ENCODE data around the gene SUMO4. TPM values are rescaled to one million over a fixed set of nuclear protein-coding genes. Genes with fewer than 3 reads are reported as not detected.
"Not testable (repeated sequence)": the region's sequence is repeated elsewhere in the genome, so short reads cannot be mapped to it uniquely, and the experiment has no call there.

SUMO4 gene
- total RNA-seq, 2 donors from 2014 or later: 0.88 to 1.8 TPM

DNA sequence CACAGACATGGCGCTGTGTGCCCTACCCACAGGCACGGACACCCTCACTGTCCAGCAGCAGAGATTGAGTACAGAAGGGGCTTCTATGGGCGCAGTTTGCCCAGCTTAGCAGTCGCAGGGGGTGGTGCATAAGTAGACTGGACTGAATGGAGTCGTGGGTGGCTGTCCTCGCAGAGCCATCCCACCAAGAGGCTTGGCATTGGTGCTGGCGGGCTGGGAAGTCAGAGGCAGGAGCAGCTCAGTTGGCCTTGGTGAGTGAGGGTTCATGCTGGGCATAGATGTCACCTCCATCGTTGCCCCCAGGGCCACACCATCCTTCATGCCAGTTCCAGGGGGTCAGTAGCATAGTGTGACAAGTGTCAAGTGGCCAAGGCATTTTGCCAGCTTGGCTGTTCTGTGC lies 25.2 kb downstream of the SUMO4 start:
- intact Hi-C loops (cut with DNase I): loop anchor here in 1 of 2 donors (5.0 kb wide), 1 partner anchor 343 kb away; no protein-coding TSS in a partner anchor
- DNase-seq (ENCODE audit: low spot score): no peak

DNA sequence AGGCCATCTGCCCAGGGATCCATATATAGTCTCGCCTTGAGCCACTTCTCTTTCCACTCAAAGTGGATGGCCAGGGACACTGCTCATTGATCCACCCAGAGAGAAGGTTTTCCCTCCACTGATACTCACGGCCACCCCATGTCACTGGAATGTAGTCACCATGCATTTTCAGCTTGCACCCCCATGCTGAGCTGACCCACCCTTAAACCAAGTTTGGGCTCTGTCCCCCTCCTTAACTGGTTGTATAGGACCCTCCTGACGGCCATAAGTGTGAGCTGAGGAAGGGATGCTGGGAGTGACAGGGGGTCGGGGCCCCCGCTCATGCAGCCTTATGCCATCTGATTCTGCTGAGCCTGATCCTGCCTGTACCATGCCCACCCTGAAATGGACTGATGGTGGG lies 25.7 kb downstream of the SUMO4 start:
- intact Hi-C loops (cut with DNase I): loop anchor here in 1 of 2 donors (5.0 kb wide), 1 partner anchor 343 kb away; no protein-coding TSS in a partner anchor
- no peak for DNase-seq (ENCODE audit: low spot score)

DNA sequence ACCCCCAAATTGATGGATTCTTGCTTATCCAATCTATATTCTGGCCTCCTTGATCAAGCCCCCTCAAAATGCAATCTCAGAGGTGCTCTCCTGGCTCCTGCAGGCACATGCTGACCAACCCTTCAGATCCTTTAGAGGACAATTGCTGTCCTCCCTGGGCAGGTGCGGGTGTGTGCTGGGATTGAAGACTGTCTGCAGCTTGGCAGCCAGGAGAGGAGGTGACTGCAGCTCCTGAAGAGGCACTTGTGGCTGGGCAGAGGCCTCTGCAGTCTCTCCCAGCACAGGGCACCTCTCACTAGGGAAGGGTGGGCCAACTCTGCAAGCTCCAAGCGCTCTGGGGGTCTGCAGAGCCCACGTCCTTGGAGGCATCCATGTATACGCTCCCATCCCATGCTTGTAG lies 28.5 kb downstream of the SUMO4 start:
- DNase-seq (ENCODE audit: low spot score): peak; percentile 15
- intact Hi-C loops (cut with DNase I): loop anchor here in 1 of 2 donors (5.0 kb wide), 1 partner anchor 346 kb away; no protein-coding TSS in a partner anchor

DNA sequence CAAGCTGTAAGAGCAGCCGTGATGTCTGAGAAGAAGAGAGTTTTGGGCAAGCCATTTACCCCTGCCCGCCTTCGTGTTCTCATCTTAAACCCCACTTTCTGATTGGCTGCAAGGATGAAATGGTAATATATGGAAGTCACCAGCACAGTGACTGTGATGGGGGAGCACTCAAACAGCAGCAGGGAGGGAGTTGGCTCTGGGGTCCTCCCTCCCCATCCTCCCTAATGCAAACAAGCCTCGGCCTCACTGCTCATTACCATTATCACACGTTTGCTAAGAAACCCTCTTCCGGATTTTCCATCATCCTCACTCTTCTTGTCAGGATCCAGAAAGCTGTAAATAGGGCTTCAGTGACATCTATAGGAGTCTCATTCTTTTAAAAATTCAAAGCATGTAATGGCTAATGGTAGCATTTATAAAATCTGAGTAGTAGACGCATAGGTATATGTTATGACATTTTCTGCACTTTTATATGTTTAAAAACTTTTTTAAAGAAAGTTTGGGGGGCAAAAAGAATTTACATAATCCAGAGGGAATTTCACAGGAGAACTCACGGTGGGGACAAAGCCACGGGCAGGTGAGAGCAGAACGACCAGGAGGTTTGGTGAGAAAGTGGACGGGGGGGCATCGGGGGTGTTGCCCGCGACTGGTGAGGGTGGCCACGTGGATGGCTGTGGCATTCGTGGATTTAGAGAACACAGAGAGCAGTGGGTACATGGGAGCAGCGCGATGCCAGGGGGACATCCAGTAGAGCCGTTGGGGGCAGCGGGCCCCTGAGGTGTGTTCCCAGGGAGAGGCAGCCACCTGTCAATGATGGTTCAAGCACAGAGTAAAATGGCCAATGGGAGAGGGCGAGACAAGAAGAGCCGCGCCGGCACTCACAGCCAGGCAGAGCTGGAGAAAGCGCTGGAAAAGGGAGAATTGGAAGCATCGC lies 29.6 kb downstream of the SUMO4 start:
- intact Hi-C loops (cut with DNase I): loop anchor here (2.0 to 10.0 kb wide), 4 partner anchors 347 to 855 kb away; no protein-coding TSS in a partner anchor
- peak; percentile 75 for DNase-seq (ENCODE audit: low spot score)

DNA sequence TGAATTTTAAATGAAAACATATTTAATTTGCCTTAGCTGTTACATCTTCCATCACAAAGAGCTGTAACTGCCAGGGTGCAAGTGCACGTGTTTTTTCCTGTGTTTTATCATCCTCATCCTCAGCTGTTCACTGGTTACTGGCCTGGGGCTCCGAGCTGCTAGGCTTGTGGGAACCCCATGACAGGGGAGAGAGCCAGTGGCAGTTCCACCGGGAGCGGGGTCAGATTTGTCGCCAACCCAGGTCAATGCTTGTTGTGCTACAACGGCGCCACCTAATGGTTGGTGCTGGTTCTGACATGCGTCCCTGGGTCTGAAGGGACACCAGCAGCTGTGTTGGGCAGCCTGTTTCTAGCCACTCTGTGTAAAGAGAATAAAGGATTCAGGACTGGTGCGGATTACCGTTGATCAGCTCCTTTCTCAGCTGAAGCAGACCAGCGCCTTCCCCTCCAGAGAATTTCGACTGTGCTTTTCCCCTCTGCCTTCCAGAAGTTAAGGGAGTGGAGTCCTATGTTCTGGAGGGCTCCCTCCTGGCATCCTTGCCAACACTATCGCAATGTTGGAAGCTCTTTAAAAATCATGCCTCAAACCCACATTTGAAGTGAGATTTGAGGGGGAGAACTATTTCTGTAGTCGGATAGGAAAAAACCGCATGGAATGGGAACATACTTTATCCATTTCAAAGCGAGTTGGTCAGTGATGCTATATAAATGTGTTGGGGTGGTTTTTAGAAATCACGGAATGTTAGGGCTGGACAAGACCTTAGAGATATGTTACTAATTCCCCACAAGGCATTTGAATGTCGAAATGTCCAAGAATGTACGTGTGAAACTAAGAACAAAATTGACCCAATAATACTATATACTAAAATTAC lies 32.1 kb downstream of the SUMO4 start:
- peak; percentile 96 for DNase-seq (ENCODE audit: low spot score)
- intact Hi-C loops (cut with DNase I): loop anchor here (2.0 to 10.0 kb wide), 3 partner anchors 351 to 857 kb away; no protein-coding TSS in a partner anchor

DNA sequence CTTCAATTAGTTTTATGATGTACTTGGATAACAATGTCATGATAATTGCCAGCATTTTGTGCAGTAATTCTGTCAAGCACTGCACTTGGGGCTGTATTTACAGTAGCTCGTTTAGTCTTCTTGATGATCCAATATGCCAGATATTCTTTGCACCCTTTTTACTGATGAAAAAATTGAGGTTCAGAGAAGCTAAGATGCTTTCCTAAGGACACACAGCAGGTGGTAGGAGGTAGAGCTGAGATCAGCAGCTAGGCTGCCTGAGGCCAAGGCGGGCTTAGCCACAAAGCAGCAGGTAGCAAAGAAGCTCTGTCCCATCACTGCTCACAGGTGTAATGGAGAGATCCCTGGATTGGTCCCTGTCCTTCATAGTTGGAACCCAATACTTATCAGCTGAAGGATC lies 33.3 kb downstream of the SUMO4 start:
- peak; percentile 13 for DNase-seq (ENCODE audit: low spot score)
- intact Hi-C loops (cut with DNase I): loop anchor here in 1 of 2 donors (5.0 to 10.0 kb wide), 2 partner anchors 401 to 859 kb away; no protein-coding TSS in a partner anchor

DNA sequence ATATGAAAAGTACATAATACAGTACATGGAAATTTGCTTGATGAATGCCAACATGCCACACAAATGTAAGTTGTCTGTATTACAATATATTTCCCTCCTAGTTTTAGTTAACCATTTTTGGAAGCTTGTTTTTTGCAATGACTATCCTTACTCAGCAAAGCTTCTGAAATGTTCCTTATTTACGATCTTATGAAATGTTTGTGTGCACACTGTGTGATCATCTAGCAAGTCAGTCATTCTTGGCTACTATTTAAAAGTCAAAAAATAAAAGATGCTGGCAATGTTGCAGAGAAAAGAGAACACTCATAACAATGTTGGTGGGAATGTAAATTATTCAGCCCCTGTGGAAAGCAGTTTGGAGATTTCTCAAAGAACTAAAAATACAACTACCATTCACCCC lies 33.8 kb downstream of the SUMO4 start:
- intact Hi-C loops (cut with DNase I): loop anchor here in 1 of 2 donors (5.0 to 10.0 kb wide), 2 partner anchors 402 to 859 kb away; no protein-coding TSS in a partner anchor
- DNase-seq (ENCODE audit: low spot score): no peak

DNA sequence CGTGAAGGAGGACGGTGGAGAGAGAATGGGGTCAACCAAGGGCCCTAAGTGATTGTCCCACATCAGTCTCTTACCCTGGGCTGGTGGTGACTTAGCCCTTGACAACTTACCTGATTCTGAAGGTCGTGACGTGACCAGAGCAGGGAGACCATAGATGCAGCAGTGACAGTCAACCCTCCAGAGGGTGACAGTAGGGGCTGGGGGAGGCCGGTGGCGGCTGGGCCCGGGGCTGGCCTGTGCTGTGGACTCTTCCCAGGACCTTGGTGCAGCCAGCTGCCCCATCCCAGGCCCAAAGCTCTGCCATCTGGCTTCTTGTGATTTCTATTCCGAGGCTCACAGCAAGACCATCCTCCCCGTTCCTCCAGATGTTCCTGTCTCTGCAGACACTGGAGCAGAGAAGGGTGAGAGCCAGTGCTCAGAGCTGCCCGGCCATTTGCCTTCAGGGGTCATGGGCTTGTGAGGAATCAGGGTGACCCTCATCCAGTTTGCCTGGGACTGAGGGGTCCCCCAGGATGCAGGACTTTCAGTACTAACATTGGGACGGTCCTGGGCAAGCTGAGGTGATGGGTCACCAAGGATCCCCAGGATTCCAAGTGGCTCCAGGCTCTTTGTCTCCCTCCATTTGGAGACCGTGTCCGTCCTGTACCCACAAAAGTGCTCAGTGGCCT lies 36.0 kb downstream of the SUMO4 start:
- no peak for DNase-seq (ENCODE audit: low spot score)
- intact Hi-C loops (cut with DNase I): loop anchor here (1.0 to 10.0 kb wide), 2 partner anchors 27 to 861 kb away; no protein-coding TSS in a partner anchor

DNA sequence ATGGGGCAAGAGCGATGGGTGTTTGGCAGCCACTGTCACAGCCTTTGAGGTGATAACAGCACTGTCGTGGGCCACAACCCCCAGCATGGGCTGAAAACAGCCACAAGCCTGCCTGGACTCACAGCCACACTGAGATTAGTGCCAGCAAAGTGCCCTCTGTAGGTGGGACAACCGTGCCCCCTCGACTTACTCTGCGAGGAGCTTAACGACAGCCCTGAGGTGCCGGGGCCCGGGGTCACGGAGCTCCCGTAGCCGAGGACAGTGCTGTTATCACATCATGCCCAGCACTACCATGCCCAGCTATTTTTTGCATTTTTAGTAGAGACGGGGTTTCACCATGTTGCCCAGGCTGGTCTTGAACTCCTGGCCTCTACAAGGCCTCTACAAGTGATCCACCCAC lies 36.6 kb downstream of the SUMO4 start:
- intact Hi-C loops (cut with DNase I): loop anchor here (1.0 to 10.0 kb wide), 2 partner anchors 27 to 862 kb away; no protein-coding TSS in a partner anchor
- DNase-seq (ENCODE audit: low spot score): peak; percentile 80

DNA sequence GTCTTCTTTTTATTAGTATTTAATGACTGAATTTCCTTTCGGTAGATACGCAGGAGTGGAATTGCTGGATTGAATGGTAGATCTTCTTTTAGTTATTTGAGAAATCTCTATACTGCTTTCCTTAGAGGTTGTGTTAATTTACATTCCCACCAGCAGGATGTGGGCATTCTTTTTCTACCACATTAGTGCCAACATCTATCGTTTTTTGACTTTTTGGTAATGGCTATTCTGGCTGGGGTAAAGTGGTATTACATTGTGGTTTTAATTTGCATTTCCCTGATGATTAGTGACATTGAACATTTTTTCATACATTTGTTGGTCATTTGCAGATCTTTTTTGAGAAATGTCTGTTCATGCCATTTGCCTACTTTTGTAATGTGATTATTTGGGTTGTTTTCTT lies 37.1 kb downstream of the SUMO4 start:
- no peak for DNase-seq (ENCODE audit: low spot score)
- intact Hi-C loops (cut with DNase I): loop anchor here in 1 of 2 donors (10.0 kb wide), 1 partner anchor 862 kb away; no protein-coding TSS in a partner anchor

DNA sequence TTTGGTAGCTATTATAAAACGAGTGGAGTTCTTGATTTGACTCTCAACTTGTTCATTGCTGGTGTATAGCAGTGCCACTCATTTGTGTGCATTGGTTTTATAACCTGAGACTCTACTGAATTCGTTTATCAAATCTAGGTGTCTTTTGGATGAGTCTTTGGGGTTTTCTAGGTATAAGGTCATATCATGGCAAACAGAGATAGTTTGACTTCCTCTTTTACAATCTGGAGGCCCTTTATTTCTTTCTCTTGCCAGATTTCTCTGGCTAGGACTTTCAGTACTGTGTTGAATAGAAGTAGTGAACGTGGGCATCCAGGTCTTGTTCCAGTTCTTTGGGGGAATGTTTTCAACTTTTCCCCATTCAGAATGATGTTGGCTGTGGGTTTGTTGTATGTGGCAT lies 38.8 kb downstream of the SUMO4 start:
- intact Hi-C loops (cut with DNase I): loop anchor here (2.0 to 10.0 kb wide), 2 partner anchors 20 to 864 kb away; no protein-coding TSS in a partner anchor

DNA sequence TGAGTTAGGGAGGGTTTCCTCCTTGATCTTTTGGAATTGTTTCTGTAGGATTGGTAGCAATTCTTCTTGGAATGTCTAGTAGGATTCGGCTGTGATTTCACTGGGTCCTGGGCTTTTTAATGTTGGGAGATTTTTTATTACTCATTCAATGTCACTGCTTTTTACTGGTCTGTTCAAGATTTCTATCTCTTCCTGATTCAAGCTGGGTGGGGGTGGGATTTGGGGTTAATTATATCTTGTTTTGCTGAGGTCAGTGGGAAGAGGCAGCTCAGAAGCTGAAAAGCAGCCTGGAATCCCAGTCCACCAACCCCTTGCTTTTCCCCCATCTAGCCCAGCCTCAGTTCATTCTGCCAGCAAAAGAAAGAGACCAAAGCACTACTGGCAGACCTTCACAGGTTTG lies 39.6 kb downstream of the SUMO4 start:
- DNase-seq (ENCODE audit: low spot score): no peak
- intact Hi-C loops (cut with DNase I): loop anchor here (2.0 to 10.0 kb wide), 2 partner anchors 19 to 865 kb away; no protein-coding TSS in a partner anchor

More for the DNA sequence above, 38.8 kb downstream of the SUMO4 start:
- no peak for DNase-seq (ENCODE audit: low spot score)

DNA sequence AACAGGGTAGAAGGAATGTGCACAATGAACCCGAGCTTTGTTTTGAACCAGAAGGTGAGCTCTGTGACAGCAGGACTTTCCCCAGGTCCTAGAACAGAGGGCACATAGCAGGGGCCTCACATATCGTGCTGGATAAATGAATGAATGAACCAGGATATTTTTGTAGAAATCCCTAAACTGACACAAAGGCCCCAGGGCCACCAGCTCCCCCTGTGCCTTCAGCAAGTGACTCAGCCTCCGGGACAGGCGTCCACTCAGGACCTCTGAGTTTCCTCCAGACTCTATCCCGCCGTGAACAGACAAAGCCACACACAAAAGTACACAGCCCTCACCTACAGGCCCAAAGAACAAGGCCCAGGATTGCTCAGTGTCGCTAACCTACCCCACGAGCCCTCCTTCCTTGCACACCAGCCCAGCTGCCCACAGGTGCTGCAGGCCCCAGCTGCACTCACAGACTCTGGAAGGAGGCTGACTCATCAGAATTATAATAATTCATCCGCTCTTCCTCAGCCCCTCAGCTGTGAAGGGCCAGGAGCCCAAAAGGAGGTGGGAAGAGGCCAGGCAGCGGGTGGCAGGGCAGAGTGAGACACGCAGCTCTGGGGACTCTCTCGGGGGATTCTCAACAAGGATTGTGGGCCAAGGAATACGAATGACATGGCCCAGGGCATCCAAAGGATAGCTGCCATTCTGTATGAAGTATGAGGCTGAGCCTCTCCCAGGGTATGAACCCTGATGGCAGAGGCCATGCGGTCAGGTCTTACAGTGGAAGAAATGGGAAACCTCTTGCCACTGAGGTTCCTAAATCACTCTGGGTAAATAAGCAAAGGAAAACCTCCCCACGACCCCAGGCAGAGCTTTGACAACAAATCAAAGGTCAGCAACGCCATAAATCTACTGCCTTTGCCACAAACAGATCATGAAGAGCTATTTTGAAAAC lies 40.9 kb downstream of the SUMO4 start:
- intact Hi-C loops (cut with DNase I): no loop called here
- DNase-seq (ENCODE audit: low spot score): peak; percentile 57

DNA sequence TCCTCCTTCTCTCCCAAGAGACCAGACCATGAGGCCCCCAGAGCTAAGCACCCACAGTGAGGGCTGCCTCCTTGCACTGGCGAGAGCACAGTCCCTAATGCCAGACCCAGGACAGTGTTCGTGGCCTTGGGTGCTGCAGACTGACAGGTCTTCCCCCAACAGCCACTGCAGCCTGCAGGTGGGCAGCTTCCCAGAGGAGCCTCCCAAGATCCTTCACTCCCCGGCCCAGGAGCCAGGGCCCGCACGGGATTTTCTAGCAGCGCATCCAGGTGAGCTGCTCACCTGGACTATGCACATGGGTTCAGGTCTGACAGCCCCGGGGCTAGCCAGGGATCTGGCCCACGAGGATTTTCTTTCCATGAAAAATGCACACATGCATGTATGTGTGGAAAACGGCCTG lies 41.7 kb downstream of the SUMO4 start:
- intact Hi-C loops (cut with DNase I): no loop called here
- DNase-seq (ENCODE audit: low spot score): peak; percentile 70

DNA sequence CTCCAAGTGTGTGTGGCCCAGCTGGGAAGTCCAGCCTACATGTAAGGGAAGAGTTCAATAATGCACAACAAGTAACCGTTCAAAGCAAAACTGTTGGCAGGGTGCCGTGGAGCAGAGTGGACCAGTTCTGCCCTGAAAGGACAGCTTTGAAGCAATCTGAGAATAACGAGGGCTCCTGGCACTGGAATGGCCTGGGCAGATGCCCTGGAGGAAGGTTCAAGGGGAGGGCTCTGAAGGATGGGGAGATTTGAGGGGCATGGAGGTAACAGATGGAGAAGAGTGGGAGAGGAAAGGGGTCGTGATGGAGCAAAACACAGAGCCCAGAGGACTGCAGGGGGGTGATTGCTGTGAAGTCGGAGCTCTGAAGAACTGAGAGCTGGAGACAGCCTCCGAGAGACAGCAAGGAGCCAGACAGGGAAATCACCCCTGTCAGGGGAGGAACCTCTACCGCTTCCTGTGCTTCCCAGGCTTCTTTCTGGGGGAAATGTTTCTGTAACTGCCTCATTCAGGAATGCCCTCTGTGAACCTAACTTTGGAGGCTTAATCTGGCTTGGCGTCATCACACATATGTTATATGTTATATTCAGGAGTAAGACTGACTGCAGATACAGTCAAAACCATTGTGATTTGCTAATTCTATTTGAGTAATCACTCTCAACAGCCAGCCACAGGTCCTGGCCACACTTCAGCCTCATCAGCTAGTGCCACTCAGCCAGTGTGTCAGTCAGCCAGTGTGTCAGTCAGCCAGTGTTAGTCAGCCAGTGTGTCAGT lies 43.5 kb downstream of the SUMO4 start:
- DNase-seq (ENCODE audit: low spot score): peak; percentile 19
- intact Hi-C loops (cut with DNase I): no loop called here

DNA sequence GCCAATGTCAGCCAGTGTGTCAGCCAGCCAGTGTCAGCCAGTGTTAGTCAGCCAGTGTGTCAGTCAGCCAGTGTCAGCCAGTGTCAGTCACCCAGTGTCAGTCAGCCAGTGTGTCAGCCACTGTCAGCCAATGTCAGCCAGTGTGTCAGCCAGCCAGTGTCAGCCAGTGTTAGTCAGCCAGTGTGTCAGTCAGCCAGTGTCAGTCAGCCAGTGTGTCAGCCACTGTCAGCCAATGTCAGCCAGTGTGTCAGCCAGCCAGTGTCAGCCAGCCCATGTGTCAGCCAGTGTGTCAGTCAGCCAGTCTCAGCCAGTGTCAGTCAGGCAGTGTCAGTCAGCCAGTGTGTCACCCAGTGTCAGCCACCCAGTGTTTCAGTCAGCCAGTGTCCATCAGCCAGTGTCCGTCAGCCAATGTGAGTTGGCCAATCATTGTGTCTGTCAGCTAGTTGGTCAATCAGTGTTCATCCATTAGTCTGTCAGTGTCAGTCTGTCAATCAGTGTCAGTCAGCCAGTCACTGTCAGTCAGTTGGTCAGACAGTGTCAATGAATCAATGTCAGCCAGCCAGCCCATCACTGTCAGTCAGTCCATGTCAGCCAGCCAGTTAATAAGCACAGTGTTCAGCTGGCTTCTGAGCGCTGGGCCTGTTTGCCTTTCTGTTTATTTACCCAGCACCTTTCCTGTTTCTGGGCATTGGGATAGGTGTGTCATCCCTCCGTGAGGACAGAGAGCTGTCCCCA lies 44.5 kb downstream of the SUMO4 start:
- intact Hi-C loops (cut with DNase I): not testable (repeated sequence)

More for the DNA sequence above, 44.5 kb downstream of the SUMO4 start:
- peak; percentile 52 for DNase-seq (ENCODE audit: low spot score)
